ENCODE results near the gene CPAMD8. TPM values are rescaled to one million over a fixed set of nuclear protein-coding genes. Genes with fewer than 3 reads are reported as not detected.
"Not testable (repeated sequence)": the region's sequence is repeated elsewhere in the genome, so short reads cannot be mapped to it uniquely, and the experiment has no call there.

The CPAMD8 gene
- total RNA-seq, 2 donors from 2014 or later: 5.5 to 21.4 TPM

DNA sequence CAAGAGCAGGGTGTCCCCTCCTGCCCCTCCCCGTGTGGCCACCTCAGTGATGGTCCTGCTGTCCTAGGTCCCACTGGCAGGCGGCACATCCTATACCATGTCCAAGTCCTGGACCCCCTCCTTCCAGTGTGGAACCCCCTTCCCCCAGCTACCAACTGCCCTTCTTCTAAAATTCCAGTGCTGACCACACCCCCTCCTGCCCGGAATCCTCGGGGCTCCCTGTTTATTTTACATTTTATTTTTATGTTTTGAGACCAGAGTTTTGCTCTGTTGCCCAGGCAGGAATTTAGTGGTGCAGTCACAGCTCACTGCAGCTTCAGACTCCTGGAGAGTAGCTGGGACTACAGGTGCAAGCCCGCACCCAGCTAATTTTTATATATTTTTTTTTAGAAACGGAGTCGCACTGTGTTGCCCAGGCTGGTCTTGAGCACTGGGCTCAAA, 945 bp upstream of the CPAMD8 start:
- H3K4me3 ChIP-seq: no peak overlapping the region
- no peak overlapping the region for H3K27ac ChIP-seq
- peaks cover 0 to 11% of the 10 kb centered on the region in 2 donors for H3K27me3 ChIP-seq
- peaks cover 0 to 21% of the 10 kb centered on the region in 2 donors for H3K9me3 ChIP-seq
- no peak for TF ChIP-seq CTCF (IDR thresholded peaks at IDR 0.05)
- H3K4me1 ChIP-seq: no peaks in the 10 kb centered on the region
- H3K36me3 ChIP-seq: no peaks in the 10 kb centered on the region
- no peak for DNase-seq (ENCODE audit: low spot score)

- Histone ChIP-seq H3K9me3 (peaks cover 0 to 25% of the 10 kb centered on the region in 2 donors), H3K36me3 (no peaks in the 10 kb centered on the region), H3K4me3 (peak overlapping the region; percentile 35 to 50), H3K27ac (no peak overlapping the region), H3K27me3 (peaks cover 0 to 11% of the 10 kb centered on the region in 2 donors), H3K4me1 (no peaks in the 10 kb centered on the region)
- no peak for DNase-seq (ENCODE audit: low spot score)
- TF ChIP-seq CTCF (IDR thresholded peaks at IDR 0.05): no peak
These were observed 485 bp downstream of the CPAMD8 start for GRCh38 chr19:17025991-17026658.

GRCh38 chr19:17025361-17025760, 1.2 kb downstream of the CPAMD8 start:
- Histone ChIP-seq H3K36me3 (no peaks in the 10 kb centered on the region), H3K4me1 (no peaks in the 10 kb centered on the region), H3K27ac (no peak overlapping the region), H3K4me3 (peak overlapping the region in 1 of 2 donors; percentile 50), H3K27me3 (peaks cover 0 to 11% of the 10 kb centered on the region in 2 donors), H3K9me3 (peaks cover 0 to 25% of the 10 kb centered on the region in 2 donors)
- DNase-seq (ENCODE audit: low spot score): no peak
- no peak for TF ChIP-seq CTCF (IDR thresholded peaks at IDR 0.05)

DNA sequence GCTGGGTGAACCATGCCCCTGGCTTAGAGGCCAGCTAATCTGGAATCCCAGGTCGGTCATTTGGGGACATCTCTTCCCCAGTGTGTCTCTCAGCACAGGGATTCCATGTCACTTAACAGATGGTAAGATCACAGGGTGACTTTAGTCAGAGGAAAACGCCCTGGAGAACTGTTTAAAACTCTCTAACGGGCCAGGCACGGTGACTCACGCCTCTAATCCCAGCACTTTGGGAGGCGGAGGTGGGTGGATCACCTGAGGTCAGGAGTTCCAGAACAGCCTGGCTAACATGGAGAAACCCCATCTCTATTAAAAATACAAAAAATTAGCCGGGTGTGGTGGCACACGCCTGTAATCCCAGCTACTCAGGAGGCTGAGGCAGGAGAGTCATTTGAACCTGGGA, 1.7 kb downstream of the CPAMD8 start:
- not testable (repeated sequence) for H3K27ac ChIP-seq; H3K4me3 ChIP-seq; H3K4me1 ChIP-seq; DNase-seq (ENCODE audit: low spot score); H3K36me3 ChIP-seq
- peaks cover 0 to 25% of the 10 kb centered on the region in 2 donors for H3K9me3 ChIP-seq
- H3K27me3 ChIP-seq: peaks cover 0 to 11% of the 10 kb centered on the region in 2 donors

DNA sequence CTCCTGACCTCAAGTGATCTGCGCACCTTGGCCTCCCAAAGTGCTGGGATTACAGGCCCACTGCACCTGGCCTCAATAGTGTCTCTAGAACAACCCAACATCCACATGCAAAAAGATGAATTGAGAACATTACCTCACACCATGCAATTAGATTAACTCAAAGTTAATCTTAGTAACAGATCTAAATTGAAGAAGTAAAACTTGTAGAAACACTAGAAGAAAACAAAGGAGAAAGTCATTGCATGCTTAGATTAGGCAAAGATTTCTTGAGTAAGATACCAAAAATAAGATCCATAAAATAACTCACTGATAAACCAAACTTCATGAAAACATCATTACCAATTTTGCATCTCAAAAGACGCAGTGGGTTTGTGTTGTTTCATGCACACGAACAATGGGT, 2.8 kb downstream of the CPAMD8 start:
- Histone ChIP-seq H3K9me3 (peaks cover 0 to 25% of the 10 kb centered on the region in 2 donors), H3K27ac (no peak overlapping the region), H3K4me3 (no peak overlapping the region), H3K4me1 (no peaks in the 10 kb centered on the region), H3K27me3 (peaks cover 0 to 11% of the 10 kb centered on the region in 2 donors), H3K36me3 (no peaks in the 10 kb centered on the region)
- no peak for DNase-seq (ENCODE audit: low spot score)
- no peak for TF ChIP-seq CTCF (IDR thresholded peaks at IDR 0.05)

- Histone ChIP-seq H3K27me3 (peaks cover 0 to 11% of the 10 kb centered on the region in 2 donors), H3K9me3 (peaks cover 0 to 25% of the 10 kb centered on the region in 2 donors), H3K4me1 (no peaks in the 10 kb centered on the region), H3K36me3 (no peaks in the 10 kb centered on the region), H3K27ac (no peak overlapping the region), H3K4me3 (no peak overlapping the region)
- TF ChIP-seq CTCF (IDR thresholded peaks at IDR 0.05): no peak
- no peak for DNase-seq (ENCODE audit: low spot score)
These were observed 3.9 kb downstream of the CPAMD8 start for GRCh38 chr19:17022738-17023137.

Measured in right atrium auricular region (tissue), 2 donors.